HepG2 (cell line): ENCODE measurements around the gene EFS. TPM values are rescaled to one million over a fixed set of nuclear protein-coding genes. Genes with fewer than 3 reads are reported as not detected.

Source experiments
- HNRNPK ChIP-seq: fragments of 200-400 bp; formaldehyde crosslinking; IDR thresholded peaks from 2 replicates; pipeline ENCODE4 v1.6.1; 2018; ENCODE audit warnings: low read length, low read depth, moderate library complexity, mild to moderate bottlenecking; ENCODE audit not compliant: poor library complexity, severe bottlenecking
- HNRNPLL ChIP-seq: fragments of 200-400 bp; formaldehyde crosslinking; IDR thresholded peaks from 2 replicates; pipeline ENCODE4 v1.6.1; 2017; ENCODE audit warnings: mild to moderate bottlenecking, low read depth, low read length; ENCODE audit not compliant: poor library complexity, severe bottlenecking
- KDM5B ChIP-seq: sonication (generic); formaldehyde crosslinking; IDR thresholded peaks from 2 replicates; pipeline ENCODE4 v1.4.0; 2020; ENCODE audit warnings: missing genetic modification reagents, mild to moderate bottlenecking, borderline replicate concordance
- NCOA2 ChIP-seq: sonication (generic); formaldehyde crosslinking; IDR thresholded peaks from 2 replicates; pipeline ENCODE4 v1.8.0; 2022; ENCODE audit warnings: inconsistent platforms
- NFE2L1 ChIP-seq: sonication (generic); formaldehyde crosslinking; IDR thresholded peaks from 2 replicates; pipeline ENCODE4 v1.4.0; 2020; ENCODE audit warnings: missing genetic modification reagents, mild to moderate bottlenecking, borderline replicate concordance
- NFKBIZ ChIP-seq: IDR thresholded peaks from 2 replicates; pipeline ENCODE4 v1.6.1; 2018; ENCODE audit warnings: missing genetic modification reagents, missing compliant biosample characterization
- NRL ChIP-seq: sonication (generic); formaldehyde crosslinking; IDR thresholded peaks from 2 replicates; pipeline ENCODE4 v1.5.0; 2020; ENCODE audit warnings: missing genetic modification reagents, mild to moderate bottlenecking, moderate library complexity, borderline replicate concordance
- PITX1 ChIP-seq: sonication (generic); formaldehyde crosslinking; IDR thresholded peaks from 2 replicates; pipeline ENCODE4 v1.5.1; 2020; ENCODE audit warnings: mild to moderate bottlenecking, missing genetic modification reagents
- TARDBP ChIP-seq: sonication (generic); formaldehyde crosslinking; IDR thresholded peaks from 2 replicates; pipeline ENCODE4 v1.8.0; 2022; ENCODE audit warnings: mild to moderate bottlenecking, missing genetic modification reagents
- polyA plus RNA-seq, 8 experiments: library from polyadenylated mRNA; depleted of rRNA in 3 of 8; stranded (reverse) in 7 of 8; unstranded in 1 of 8; fragments of >200 nt; fragmentation: Illumina TruSeq in 4 of 8; extraction: Trizol in 4 of 8; gene quantifications; 2 replicates each; pipeline versions ENCODE4 v1.2.1 to v1.2.3, GENCODE V29; 2011 to 2016; ENCODE audit warnings: low read depth in 4 of 8, missing spikeins in 1 of 8, mixed read lengths in 1 of 8; ENCODE audit not compliant: insufficient read depth in 1 of 8
- total RNA-seq, 5 experiments: library from RNA; depleted of rRNA; stranded (reverse); fragments of >200 nt; fragmentation: Illumina TruSeq; extraction: Trizol; gene quantifications; 2 replicates each; pipeline ENCODE4 v1.2.3, GENCODE V29; 2016; ENCODE audit warnings: low read depth in 1 of 5
- TF ChIP-seq, protein P1 (sequence below): sonication (generic); formaldehyde crosslinking; IDR thresholded peaks from 2 replicates; pipeline ENCODE4 v1.5.0; 2020; ENCODE audit warnings: mild to moderate bottlenecking, missing genetic modification reagents, borderline replicate concordance
- TF ChIP-seq, protein P2 (sequence below): IDR thresholded peaks from 2 replicates; pipeline ENCODE4 v1.6.1; 2012; ENCODE audit warnings: inconsistent platforms
- TF ChIP-seq, protein P3 (sequence below): IDR thresholded peaks from 2 replicates; pipeline ENCODE4 v1.6.1; 2016; ENCODE audit warnings: low read depth, control low read depth
- TF ChIP-seq, protein P4 (sequence below): sonication (generic); formaldehyde crosslinking; IDR thresholded peaks from 2 replicates; pipeline ENCODE4 v1.5.0; 2020; ENCODE audit warnings: mild to moderate bottlenecking, missing genetic modification reagents, moderate library complexity
- TF ChIP-seq, protein P5 (sequence below): sonication (generic); formaldehyde crosslinking; IDR thresholded peaks from 2 replicates; pipeline ENCODE4; 2020; ENCODE audit warnings: missing genetic modification reagents, mild to moderate bottlenecking, borderline replicate concordance

The EFS gene
- total and polyA plus RNA-seq, 2 of the 13 experiments (the other 11 are each of a cell fraction or from before 2014, with no cell fraction given) = not detected

DNA sequence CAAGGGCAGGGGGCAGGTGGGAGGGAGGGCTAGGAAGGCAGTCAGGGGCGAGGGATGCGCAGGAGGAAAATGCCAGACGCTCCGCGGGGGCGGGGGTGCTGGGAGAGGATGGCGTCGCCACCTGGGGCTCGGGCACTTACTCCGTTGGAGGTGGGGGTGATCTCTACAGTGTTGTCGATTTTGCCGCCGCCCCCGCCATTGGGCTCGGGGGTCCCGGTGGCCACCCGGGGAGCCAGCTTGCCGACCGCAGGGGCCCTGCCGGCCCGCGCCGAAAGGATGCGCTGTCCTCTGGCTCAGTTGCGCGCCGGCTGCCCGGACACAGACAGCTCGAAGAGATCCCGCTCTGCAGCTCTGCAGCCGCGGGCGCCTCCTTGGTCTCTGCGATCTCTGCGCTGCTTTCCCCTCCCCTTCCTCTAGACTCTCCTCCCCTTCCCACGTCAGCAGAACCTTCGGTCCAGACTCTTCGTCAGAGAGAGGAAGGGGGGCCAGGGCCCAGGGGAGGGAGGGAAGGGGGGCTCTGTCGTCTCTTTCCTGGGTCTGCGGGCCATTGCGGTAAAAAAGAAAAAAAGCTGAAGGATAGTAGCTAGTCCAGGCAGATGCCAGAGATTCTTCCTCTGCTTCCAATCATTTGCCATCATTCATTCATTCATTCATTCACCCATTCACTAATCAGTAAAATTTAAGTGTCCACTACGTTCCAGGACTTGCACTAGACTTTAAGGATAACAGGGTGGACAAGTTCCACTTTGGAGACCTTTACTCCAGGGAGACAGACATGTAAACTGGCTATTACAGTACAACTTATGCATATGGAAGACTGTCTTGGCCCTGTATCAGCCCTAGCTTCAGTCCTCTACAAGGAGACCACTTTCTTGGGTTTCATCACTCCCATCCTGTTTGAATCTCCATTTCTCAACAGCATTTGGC is 12.2 kb downstream of the EFS start, which contains the start of gene SLC22A17 (continued):
- TF ChIP-seq, protein P1, sequence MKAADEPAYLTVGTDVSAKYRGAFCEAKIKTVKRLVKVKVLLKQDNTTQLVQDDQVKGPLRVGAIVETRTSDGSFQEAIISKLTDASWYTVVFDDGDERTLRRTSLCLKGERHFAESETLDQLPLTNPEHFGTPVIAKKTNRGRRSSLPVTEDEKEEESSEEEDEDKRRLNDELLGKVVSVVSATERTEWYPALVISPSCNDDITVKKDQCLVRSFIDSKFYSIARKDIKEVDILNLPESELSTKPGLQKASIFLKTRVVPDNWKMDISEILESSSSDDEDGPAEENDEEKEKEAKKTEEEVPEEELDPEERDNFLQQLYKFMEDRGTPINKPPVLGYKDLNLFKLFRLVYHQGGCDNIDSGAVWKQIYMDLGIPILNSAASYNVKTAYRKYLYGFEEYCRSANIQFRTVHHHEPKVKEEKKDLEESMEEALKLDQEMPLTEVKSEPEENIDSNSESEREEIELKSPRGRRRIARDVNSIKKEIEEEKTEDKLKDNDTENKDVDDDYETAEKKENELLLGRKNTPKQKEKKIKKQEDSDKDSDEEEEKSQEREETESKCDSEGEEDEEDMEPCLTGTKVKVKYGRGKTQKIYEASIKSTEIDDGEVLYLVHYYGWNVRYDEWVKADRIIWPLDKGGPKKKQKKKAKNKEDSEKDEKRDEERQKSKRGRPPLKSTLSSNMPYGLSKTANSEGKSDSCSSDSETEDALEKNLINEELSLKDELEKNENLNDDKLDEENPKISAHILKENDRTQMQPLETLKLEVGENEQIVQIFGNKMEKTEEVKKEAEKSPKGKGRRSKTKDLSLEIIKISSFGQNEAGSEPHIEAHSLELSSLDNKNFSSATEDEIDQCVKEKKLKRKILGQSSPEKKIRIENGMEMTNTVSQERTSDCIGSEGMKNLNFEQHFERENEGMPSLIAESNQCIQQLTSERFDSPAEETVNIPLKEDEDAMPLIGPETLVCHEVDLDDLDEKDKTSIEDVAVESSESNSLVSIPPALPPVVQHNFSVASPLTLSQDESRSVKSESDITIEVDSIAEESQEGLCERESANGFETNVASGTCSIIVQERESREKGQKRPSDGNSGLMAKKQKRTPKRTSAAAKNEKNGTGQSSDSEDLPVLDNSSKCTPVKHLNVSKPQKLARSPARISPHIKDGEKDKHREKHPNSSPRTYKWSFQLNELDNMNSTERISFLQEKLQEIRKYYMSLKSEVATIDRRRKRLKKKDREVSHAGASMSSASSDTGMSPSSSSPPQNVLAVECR = 0 out of 2 replicates have a peak, but pooled peaks have one; percentile 39
- TF ChIP-seq, protein P2, sequence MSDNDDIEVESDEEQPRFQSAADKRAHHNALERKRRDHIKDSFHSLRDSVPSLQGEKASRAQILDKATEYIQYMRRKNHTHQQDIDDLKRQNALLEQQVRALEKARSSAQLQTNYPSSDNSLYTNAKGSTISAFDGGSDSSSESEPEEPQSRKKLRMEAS = peak; percentile 19; the same call in 1 of the 2 replicates
- TF ChIP-seq, protein P3, sequence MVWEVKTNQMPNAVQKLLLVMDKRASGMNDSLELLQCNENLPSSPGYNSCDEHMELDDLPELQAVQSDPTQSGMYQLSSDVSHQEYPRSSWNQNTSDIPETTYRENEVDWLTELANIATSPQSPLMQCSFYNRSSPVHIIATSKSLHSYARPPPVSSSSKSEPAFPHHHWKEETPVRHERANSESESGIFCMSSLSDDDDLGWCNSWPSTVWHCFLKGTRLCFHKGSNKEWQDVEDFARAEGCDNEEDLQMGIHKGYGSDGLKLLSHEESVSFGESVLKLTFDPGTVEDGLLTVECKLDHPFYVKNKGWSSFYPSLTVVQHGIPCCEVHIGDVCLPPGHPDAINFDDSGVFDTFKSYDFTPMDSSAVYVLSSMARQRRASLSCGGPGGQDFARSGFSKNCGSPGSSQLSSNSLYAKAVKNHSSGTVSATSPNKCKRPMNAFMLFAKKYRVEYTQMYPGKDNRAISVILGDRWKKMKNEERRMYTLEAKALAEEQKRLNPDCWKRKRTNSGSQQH (CRISPR knock-in tag) = 0 out of 2 replicates have a peak, but pooled peaks have one; percentile 14
- TF ChIP-seq NRL (CRISPR knock-in tag) (no peak), NFE2L1 (CRISPR knock-in tag) (0 out of 2 replicates have a peak, but pooled peaks have one; percentile 25), TARDBP (CRISPR knock-in tag) (peak; percentile 28; the same call in 1 of the 2 replicates), NCOA2 (CRISPR knock-in tag) (0 out of 2 replicates have a peak, but pooled peaks have one; percentile 11), NFKBIZ (CRISPR knock-in tag) (0 out of 2 replicates have a peak, but pooled peaks have one; percentile 40), KDM5B (CRISPR knock-in tag) (0 out of 2 replicates have a peak, but pooled peaks have one; percentile 20), HNRNPK (peak; percentile 75), HNRNPLL (peak; percentile 47), PITX1 (0 out of 2 replicates have a peak, but pooled peaks have one; percentile 19)
- TF ChIP-seq, protein P4, sequence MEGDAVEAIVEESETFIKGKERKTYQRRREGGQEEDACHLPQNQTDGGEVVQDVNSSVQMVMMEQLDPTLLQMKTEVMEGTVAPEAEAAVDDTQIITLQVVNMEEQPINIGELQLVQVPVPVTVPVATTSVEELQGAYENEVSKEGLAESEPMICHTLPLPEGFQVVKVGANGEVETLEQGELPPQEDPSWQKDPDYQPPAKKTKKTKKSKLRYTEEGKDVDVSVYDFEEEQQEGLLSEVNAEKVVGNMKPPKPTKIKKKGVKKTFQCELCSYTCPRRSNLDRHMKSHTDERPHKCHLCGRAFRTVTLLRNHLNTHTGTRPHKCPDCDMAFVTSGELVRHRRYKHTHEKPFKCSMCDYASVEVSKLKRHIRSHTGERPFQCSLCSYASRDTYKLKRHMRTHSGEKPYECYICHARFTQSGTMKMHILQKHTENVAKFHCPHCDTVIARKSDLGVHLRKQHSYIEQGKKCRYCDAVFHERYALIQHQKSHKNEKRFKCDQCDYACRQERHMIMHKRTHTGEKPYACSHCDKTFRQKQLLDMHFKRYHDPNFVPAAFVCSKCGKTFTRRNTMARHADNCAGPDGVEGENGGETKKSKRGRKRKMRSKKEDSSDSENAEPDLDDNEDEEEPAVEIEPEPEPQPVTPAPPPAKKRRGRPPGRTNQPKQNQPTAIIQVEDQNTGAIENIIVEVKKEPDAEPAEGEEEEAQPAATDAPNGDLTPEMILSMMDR = peak; percentile 6
- TF ChIP-seq, protein P5, sequence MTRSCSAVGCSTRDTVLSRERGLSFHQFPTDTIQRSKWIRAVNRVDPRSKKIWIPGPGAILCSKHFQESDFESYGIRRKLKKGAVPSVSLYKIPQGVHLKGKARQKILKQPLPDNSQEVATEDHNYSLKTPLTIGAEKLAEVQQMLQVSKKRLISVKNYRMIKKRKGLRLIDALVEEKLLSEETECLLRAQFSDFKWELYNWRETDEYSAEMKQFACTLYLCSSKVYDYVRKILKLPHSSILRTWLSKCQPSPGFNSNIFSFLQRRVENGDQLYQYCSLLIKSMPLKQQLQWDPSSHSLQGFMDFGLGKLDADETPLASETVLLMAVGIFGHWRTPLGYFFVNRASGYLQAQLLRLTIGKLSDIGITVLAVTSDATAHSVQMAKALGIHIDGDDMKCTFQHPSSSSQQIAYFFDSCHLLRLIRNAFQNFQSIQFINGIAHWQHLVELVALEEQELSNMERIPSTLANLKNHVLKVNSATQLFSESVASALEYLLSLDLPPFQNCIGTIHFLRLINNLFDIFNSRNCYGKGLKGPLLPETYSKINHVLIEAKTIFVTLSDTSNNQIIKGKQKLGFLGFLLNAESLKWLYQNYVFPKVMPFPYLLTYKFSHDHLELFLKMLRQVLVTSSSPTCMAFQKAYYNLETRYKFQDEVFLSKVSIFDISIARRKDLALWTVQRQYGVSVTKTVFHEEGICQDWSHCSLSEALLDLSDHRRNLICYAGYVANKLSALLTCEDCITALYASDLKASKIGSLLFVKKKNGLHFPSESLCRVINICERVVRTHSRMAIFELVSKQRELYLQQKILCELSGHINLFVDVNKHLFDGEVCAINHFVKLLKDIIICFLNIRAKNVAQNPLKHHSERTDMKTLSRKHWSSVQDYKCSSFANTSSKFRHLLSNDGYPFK (CRISPR knock-in tag) = peak; percentile 38; the same call in 1 of the 2 replicates
